KMS-11 (cell line): ENCODE data around the gene AGPAT2.

Experiments used
- H2AFZ ChIP-seq: fragments of 200-600 bp; sonication (generic); 2 replicates; pipeline ENCODE4 v1.6.1; 2016; ENCODE audit warnings: antibody characterized with exemption, mixed run types, low read depth
- H3K27ac ChIP-seq: fragments of 200-600 bp; sonication (generic); 2 replicates; pipeline ENCODE4 v1.6.1; 2016; ENCODE audit warnings: mild to moderate bottlenecking, mixed run types
- H3K27me3 ChIP-seq: fragments of 200-600 bp; sonication (generic); 2 replicates; pipeline ENCODE4 v1.6.1; 2017; ENCODE audit warnings: mild to moderate bottlenecking, low read depth, mixed run types, moderate library complexity; ENCODE audit not compliant: insufficient read depth
- H3K36me3 ChIP-seq: fragments of 200-600 bp; sonication (generic); 2 replicates; pipeline ENCODE4 v1.6.1; 2017; ENCODE audit warnings: mild to moderate bottlenecking, mixed run types; ENCODE audit not compliant: insufficient read depth
- H3K4me1 ChIP-seq: fragments of 200-600 bp; sonication (generic); 2 replicates; pipeline ENCODE4 v1.6.1; 2016; ENCODE audit warnings: mild to moderate bottlenecking, low read depth, mixed run types; ENCODE audit not compliant: poor library complexity, severe bottlenecking
- H3K4me2 ChIP-seq: fragments of 200-600 bp; sonication (generic); 2 replicates; pipeline ENCODE4 v1.7.0; 2016; ENCODE audit warnings: mild to moderate bottlenecking, mixed run types
- H3K4me3 ChIP-seq: fragments of 200-600 bp; sonication (generic); IDR thresholded peaks from 2 replicates; pipeline ENCODE4 v1.6.1; 2017; ENCODE audit warnings: low read depth, low read length, mixed read lengths; ENCODE audit not compliant: insufficient read depth
- H3K79me2 ChIP-seq: fragments of 200-600 bp; sonication (generic); 2 replicates; pipeline ENCODE4 v1.6.1; 2016; ENCODE audit warnings: low read depth, mixed run types; ENCODE audit not compliant: insufficient read depth
- H3K9ac ChIP-seq: fragments of 200-600 bp; sonication (generic); 2 replicates; pipeline ENCODE4 v1.6.1; 2016; ENCODE audit warnings: mild to moderate bottlenecking, mixed run types
- H4K20me1 ChIP-seq: fragments of 200-600 bp; sonication (generic); 2 replicates; pipeline ENCODE4 v1.6.1; 2016; ENCODE audit warnings: mild to moderate bottlenecking, mixed run types; ENCODE audit not compliant: insufficient read depth
- CTCF ChIP-seq: fragments of 200-600 bp; sonication (generic); conservative IDR thresholded peaks from 2 replicates; pipeline ENCODE4 v1.6.1; 2017; ENCODE audit warnings: low read depth, mild to moderate bottlenecking, antibody characterized with exemption, low read length, moderate library complexity, mixed read lengths

The AGPAT2 gene

GRCh38 chr9:136688274-136689107 is 1.2 kb upstream of the AGPAT2 start:
- H2AFZ ChIP-seq = no peak overlapping the region
- no peak overlapping the region for H3K9ac ChIP-seq
- no peaks in the 10 kb centered on the region for H4K20me1 ChIP-seq
- peaks cover 16% of the 10 kb centered on the region; the same call in 1 of the 2 replicates for H3K79me2 ChIP-seq
- TF ChIP-seq CTCF = no peak
- no peak overlapping the region for H3K4me3 ChIP-seq
- no peaks in the 10 kb centered on the region for H3K27me3 ChIP-seq
- H3K4me2 ChIP-seq = no peak overlapping the region
- H3K27ac ChIP-seq = no peak overlapping the region
- H3K36me3 ChIP-seq = no peaks in the 10 kb centered on the region
- peaks cover 29% of the 10 kb centered on the region for H3K4me1 ChIP-seq

- TF ChIP-seq CTCF = no peak
- Histone ChIP-seq H2AFZ (0 out of 2 replicates have a peak overlapping the region, but pooled peaks have one; percentile 34), H3K27me3 (no peaks in the 10 kb centered on the region), H3K4me2 (peak overlapping the region; percentile 29; the same call in 1 of the 2 replicates), H3K4me3 (no peak overlapping the region), H3K9ac (no peak overlapping the region), H3K27ac (no peak overlapping the region), H3K36me3 (no peaks in the 10 kb centered on the region), H4K20me1 (no peaks in the 10 kb centered on the region), H3K79me2 (peaks cover 16% of the 10 kb centered on the region; the same call in 1 of the 2 replicates), H3K4me1 (peaks cover 22% of the 10 kb centered on the region)
These were observed 515 bp upstream of the AGPAT2 start for GRCh38 chr9:136687721-136688223.

- TF ChIP-seq CTCF = no peak
- H3K4me3 ChIP-seq = no peak overlapping the region
- H3K79me2 ChIP-seq = peaks cover 16% of the 10 kb centered on the region; the same call in 1 of the 2 replicates
- H3K9ac ChIP-seq = peak overlapping the region; percentile 70
- peak overlapping the region; percentile 93 for H3K4me2 ChIP-seq
- no peaks in the 10 kb centered on the region for H4K20me1 ChIP-seq
- no peaks in the 10 kb centered on the region for H3K27me3 ChIP-seq
- H2AFZ ChIP-seq = peak overlapping the region; percentile 66; the same call in 1 of the 2 replicates
- H3K36me3 ChIP-seq = no peaks in the 10 kb centered on the region
- H3K4me1 ChIP-seq = peaks cover 19% of the 10 kb centered on the region
- H3K27ac ChIP-seq = no peak overlapping the region
These were observed 793 bp downstream of the AGPAT2 start for GRCh38 chr9:136686534-136686793.

- peaks cover 14% of the 10 kb centered on the region for H3K4me1 ChIP-seq
- H3K36me3 ChIP-seq = no peaks in the 10 kb centered on the region
- no peaks in the 10 kb centered on the region for H4K20me1 ChIP-seq
- H3K4me2 ChIP-seq = peak overlapping the region; percentile 93
- H3K79me2 ChIP-seq = peaks cover 16% of the 10 kb centered on the region; the same call in 1 of the 2 replicates
- H3K9ac ChIP-seq = peak overlapping the region; percentile 70; the same call in 1 of the 2 replicates
- H3K27me3 ChIP-seq = no peaks in the 10 kb centered on the region
- H3K27ac ChIP-seq = no peak overlapping the region
- H3K4me3 ChIP-seq = no peak overlapping the region
- no peak for TF ChIP-seq CTCF
- no peak overlapping the region for H2AFZ ChIP-seq
These were observed 1.3 kb downstream of the AGPAT2 start for GRCh38 chr9:136685790-136686533.
